Neural crest cell (in vitro differentiated cells): ENCODE results near the gene TOPORS. TPM values are rescaled to one million over a fixed set of nuclear protein-coding genes. Genes with fewer than 3 reads are reported as not detected.

Experiments used
- DNase-seq: peaks from one replicate; pipeline ENCODE4 v3.0.0; 2021; ENCODE audit warnings: low read depth, mixed read lengths, low spot score
- H3K27ac Mint-ChIP-seq: one replicate; pipeline ENCODE4 v1.8.0; 2021; ENCODE audit warnings: mild to moderate bottlenecking, mixed read lengths; ENCODE audit not compliant: unreplicated experiment
- H3K27me3 Mint-ChIP-seq: 2 replicates; pipeline ENCODE4 v1.8.0; 2021; ENCODE audit warnings: low read depth, mild to moderate bottlenecking, mixed read lengths
- H3K36me3 Mint-ChIP-seq: 2 replicates; pipeline ENCODE4 v1.8.0; 2021; ENCODE audit warnings: low read depth, mild to moderate bottlenecking, mixed read lengths
- H3K4me1 Mint-ChIP-seq: 2 replicates; pipeline ENCODE4 v1.8.0; 2021; ENCODE audit warnings: mixed read lengths
- H3K4me3 Mint-ChIP-seq: one replicate; pipeline ENCODE4 v1.8.0; 2021; ENCODE audit warnings: mild to moderate bottlenecking, mixed read lengths
- H3K9me3 Mint-ChIP-seq: 2 replicates; pipeline ENCODE4 v1.8.0; 2021; ENCODE audit warnings: mixed read lengths
- total RNA-seq: library from RNA; stranded (reverse); gene quantifications from 2 replicates; pipeline ENCODE4 v1.2.1, GENCODE V29; 2021
- TF ChIP-seq, protein P1 (sequence below): fragments of 200-600 bp; sonication (generic); conservative IDR thresholded peaks from 2 replicates; pipeline ENCODE4 v1.5.0; 2021; ENCODE audit warnings: antibody characterized with exemption, mild to moderate bottlenecking

The TOPORS gene
- total RNA-seq, 1 donor from 2014 or later, result 20.8 TPM

DNA sequence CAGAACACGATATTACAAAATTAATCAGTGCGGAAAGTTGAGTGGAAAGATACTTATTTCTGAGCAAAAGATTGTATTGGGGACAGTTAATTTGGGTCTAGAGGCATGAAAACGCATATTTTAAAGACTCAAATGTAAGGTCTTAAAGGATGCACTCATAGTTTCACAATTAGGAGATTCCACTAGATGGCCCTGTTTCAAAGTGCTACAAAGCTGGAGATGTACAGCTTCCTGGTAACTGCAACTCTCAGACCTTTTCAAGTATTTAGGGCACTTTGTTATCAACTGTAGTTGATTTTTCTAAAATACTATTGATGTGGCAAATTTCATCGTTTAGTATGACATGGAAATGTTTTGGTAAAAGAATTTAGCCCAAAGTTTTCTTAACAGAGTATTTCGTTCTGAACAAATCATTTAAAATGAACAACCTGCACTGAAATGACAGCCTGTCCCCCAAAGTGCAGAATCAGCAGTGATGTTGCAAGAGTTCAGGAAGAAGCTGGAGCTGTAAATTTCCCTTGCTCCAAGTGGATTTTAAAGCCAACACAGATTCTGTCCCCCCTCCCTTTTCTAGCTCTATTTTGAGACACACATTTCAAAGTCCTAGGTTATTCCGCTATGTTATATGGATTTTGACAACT is 36.8 kb upstream of the TOPORS start:
- H3K4me3 Mint-ChIP-seq, result no peak overlapping the region
- H3K9me3 Mint-ChIP-seq, result peaks cover 8% of the 10 kb centered on the region
- H3K36me3 Mint-ChIP-seq, result no peaks in the 10 kb centered on the region
- no peaks in the 10 kb centered on the region for H3K27me3 Mint-ChIP-seq
- TF ChIP-seq, protein P1, sequence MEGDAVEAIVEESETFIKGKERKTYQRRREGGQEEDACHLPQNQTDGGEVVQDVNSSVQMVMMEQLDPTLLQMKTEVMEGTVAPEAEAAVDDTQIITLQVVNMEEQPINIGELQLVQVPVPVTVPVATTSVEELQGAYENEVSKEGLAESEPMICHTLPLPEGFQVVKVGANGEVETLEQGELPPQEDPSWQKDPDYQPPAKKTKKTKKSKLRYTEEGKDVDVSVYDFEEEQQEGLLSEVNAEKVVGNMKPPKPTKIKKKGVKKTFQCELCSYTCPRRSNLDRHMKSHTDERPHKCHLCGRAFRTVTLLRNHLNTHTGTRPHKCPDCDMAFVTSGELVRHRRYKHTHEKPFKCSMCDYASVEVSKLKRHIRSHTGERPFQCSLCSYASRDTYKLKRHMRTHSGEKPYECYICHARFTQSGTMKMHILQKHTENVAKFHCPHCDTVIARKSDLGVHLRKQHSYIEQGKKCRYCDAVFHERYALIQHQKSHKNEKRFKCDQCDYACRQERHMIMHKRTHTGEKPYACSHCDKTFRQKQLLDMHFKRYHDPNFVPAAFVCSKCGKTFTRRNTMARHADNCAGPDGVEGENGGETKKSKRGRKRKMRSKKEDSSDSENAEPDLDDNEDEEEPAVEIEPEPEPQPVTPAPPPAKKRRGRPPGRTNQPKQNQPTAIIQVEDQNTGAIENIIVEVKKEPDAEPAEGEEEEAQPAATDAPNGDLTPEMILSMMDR, result peak; percentile 65
- H3K27ac Mint-ChIP-seq, result no peak overlapping the region
- no peak for DNase-seq
- peaks cover 7% of the 10 kb centered on the region for H3K4me1 Mint-ChIP-seq

DNA sequence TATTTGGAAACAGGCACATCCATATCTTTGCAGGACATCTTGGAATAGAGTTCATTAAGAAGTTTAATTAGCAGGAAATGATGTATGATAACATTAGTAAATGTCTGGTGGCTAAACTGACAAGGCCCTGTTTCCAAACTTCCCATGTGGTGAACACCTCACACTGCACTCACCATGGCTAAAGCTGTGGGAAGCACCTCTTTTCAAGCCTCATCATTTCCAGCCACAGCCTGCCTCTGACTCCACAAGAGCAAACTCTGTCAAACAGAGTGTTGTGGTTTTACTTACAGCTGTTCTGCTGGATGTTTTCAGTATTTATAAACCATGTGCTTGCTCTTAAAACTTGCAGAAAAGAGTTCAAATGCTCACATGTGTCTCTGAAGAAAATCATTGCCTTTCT is 35.5 kb upstream of the TOPORS start:
- TF ChIP-seq, protein P1, result no peak
- H3K27ac Mint-ChIP-seq, result no peak overlapping the region
- no peaks in the 10 kb centered on the region for H3K36me3 Mint-ChIP-seq
- no peaks in the 10 kb centered on the region for H3K27me3 Mint-ChIP-seq
- peaks cover 8% of the 10 kb centered on the region for H3K9me3 Mint-ChIP-seq
- DNase-seq, result no peak
- H3K4me1 Mint-ChIP-seq, result peaks cover 7% of the 10 kb centered on the region
- no peak overlapping the region for H3K4me3 Mint-ChIP-seq

DNA sequence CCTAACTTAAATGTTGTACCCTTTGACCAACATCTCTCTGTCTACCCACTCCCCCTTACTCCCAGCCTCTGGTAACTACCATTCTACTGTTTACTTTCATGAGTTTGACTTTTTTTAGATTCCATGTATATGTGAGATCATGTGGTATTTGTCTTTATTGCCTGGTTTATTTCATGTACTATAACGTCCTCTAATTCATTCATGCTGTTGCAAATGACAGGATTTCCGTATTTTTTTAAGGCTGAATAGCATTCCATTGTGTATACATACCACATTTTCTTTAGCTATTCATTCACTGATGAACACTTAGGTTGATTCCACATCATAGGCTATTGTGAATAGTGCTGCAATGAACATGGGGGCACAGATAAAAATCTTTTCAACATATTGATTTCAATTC is 32.4 kb upstream of the TOPORS start:
- TF ChIP-seq, protein P1, result no peak
- H3K27me3 Mint-ChIP-seq, result peaks cover 3% of the 10 kb centered on the region
- DNase-seq, result no peak
- peaks cover 16% of the 10 kb centered on the region for H3K4me1 Mint-ChIP-seq
- H3K4me3 Mint-ChIP-seq, result no peak overlapping the region
- H3K36me3 Mint-ChIP-seq, result no peaks in the 10 kb centered on the region
- H3K9me3 Mint-ChIP-seq, result peaks cover 8% of the 10 kb centered on the region
- peak overlapping the region; percentile 16 for H3K27ac Mint-ChIP-seq

DNA sequence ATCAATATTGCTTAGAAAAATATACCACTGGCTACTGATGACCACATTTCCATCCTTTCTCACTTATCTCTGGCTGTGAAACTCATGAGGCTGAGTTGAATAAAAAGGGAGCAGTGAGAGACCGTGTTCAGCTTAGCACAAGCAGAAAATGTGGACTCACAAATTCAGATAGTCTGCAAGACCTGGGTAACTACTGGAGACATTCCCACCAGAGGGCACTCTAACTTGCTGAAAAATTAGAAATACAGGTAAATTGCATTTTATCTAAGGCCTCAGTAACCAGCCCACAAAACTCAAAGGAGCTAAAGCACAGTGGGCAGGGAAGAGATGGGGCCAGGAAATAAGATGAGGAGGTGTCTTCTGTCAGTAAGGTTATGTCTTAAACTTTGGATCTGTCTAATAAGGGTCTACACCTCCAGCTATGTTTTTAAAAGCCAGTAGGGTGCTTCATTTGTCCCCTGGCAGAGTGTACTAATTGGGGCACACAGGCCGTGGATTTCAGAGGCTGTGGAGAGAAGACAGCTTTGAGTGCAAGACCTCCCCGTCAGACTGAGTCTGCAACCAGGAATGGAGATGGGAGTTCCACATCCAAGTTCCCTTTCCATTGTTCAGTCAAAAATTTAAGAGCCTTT is 29.2 kb upstream of the TOPORS start:
- no peak overlapping the region for H3K27ac Mint-ChIP-seq
- H3K4me3 Mint-ChIP-seq, result no peak overlapping the region
- TF ChIP-seq, protein P1, result peak; percentile 72
- peak; percentile 37 for DNase-seq
- peaks cover 5% of the 10 kb centered on the region for H3K9me3 Mint-ChIP-seq
- no peaks in the 10 kb centered on the region for H3K36me3 Mint-ChIP-seq
- H3K4me1 Mint-ChIP-seq, result peaks cover 9% of the 10 kb centered on the region
- peaks cover 32% of the 10 kb centered on the region for H3K27me3 Mint-ChIP-seq

DNA sequence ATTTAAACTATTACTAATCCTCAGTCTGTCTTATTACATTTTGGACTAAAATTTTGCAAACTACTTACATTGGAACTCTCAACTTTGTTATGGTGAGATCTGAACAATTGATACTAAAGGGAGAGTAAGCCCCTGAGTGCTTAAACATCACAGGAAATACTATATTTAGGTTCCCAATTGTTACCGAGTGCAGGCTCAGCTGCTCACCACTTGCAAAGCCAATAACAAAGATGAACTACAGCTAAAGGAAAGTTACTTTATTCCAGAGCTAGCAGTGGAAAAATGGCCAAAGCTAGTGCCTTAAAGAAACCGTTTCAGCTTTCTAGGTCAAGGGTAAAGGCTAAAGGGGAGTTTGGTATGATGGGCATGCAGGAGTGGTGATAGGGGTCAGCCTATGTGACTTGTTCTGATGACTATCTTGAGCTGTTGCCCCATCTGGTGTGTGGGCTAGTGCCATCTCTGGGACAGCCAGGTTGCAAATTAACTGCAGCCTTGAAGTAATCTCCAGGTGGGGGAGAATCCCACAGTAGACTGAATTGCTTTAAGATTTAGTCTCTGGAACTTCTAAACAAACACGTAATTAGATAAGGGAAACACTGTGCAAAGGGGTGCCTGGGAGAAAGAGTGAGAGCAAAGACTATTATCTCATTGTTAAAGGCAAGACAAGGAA is 28.4 kb upstream of the TOPORS start:
- Mint-ChIP-seq H3K27me3 (peaks cover 40% of the 10 kb centered on the region), H3K4me1 (peaks cover 9% of the 10 kb centered on the region), H3K36me3 (no peaks in the 10 kb centered on the region), H3K4me3 (no peak overlapping the region), H3K27ac (peak overlapping the region; percentile 20), H3K9me3 (peaks cover 2% of the 10 kb centered on the region)
- no peak for DNase-seq
- TF ChIP-seq, protein P1, result no peak
